ENCODE data around the gene KRTAP10-9.

KRTAP10-9 gene

DNA sequence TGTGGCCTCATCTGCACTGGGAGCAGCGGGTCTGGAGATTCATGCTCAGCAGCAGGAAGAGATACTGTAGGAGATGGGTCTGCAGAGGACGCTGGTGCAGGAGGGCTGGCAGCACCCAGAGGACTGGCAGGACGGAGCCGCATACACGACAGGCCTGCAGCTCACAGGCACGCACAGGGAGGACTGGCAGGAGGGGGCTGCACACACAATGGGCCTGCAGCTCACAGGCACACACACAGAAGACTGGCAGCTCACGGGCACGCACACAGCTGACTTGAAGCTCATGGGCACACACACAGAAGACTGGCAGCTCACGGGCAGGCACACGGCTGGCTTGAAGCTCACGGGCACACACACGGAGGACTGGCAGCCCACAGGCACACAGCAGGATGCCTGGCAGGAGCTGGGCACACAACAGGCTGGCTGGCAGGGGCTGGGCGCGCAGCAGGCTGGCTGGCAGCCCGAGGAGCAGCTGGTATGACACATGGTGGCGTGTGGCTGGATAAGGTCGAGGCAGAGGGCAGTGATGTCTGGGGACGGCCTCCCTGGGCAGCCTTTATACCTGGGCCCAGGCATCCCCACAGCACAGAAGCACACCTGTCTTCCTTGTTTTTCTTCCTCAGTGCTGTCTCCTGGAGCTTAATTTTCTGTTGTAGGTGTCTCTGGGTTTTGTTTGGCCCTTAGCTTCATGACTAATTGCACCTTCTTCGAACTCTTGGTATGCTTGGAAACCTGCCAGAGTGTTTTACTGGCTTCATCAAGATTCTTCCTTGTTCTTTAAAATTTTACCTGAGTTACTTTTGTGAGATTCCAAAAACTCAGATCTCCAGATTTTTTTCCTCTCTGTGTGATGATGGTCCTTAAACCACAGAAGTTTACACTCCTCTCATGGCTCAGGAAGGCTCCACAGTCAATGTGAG, 39.8 kb downstream of the KRTAP10-9 start, which contains the start of gene KRTAP12-2:
Gene KRTAP12-2, minus strand, starts transcription at position 527 of the 920 bp plus-strand sequence. Its CDS starts 41 bp downstream, at position 486.
- no peak for DNase-seq (ENCODE audit: low spot score)

DNA sequence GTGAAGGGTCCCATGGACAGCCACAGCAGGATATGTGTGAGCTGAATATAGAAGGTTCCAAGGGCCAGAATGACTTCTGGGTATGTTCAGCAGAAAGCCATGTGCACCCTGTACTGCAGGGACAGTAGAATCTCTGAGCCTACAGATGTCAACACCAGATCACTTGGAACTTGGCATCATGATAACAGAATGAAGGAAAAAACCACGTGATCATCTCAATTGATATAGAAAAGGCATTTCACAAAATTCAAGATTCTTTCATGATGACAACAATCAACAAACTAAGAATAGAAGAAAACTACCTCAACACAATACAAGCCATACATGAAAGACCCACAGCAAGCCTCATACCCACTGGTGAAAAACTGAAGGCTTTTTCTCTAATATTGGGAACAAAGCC, 40.7 kb downstream of the KRTAP10-9 start:
- DNase-seq (ENCODE audit: low spot score) = no peak

DNA sequence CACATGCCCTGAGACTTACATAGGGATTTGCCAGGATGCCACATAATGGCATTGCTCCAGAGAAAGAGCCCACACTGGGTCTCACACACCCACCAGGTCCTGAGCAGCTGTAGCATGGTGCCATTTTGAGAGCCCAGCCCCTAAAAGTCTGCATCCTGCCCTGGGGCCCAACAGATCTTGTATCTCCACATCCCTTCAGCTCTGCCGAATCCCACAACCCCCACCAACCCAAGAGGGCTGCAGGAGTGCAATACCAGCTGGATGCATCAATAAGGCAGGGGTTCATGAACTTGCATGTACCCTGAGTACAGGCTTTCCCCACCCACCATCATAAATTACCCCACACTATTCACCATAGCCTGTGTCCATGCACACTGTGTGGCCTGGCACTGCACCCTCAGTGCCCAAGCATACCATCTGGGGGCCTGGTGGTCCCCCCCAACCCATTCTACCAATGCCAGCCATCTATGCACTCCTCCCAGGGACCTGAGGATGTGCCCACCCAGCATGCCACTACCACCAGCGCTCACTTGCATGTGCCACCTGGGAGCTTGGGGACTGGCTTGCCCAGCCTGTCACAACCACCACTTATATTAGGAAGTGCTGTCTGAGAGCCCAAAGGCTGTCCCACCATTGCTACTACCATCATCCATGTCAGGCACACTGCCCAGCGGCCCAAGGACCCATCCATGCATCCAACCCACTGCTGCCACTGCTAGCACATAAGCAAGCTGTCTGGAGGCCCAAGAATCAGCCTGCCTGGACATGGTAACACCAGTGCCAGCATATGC, 43.9 kb downstream of the KRTAP10-9 start:
- DNase-seq (ENCODE audit: low spot score) = no peak

DNA sequence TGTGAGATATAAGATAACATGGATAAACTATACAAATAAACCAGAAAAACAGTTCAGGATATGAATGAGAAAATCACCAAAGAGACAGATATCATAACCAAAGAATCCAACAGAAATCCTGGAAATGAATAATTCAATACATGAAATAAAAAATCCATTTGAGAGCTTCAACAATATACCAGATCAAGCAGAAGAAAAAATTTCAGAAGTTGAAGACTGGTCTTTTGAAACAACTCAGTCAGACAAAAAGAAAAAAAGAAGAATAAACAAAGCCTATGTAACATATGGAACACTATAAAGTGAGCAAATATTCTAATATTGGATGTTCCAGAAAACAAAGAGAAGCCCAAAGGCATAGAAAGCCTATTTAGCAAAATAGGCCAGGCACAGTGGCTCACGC, 45.0 kb downstream of the KRTAP10-9 start:
- DNase-seq (ENCODE audit: low spot score) = no peak

DNA sequence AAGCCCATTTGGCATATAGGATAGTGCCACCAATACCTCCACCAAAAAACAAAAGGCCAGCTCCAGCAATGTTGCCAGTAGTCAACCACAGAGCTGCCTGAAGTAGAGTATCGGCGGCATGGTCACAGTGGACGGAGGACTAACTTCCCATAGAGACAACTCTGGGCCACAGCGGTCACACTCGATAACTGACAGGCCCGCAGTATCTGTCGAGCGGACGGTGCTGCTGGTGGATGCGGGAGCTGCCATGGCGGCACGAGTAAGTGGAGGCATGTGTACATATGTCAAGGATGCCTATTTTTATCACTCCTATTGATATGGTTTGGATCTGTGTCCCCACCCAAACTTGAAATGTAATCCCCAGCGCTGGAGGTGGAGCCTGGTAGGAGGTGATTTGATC, 51.0 kb downstream of the KRTAP10-9 start:
- DNase-seq (ENCODE audit: low spot score) = no peak

Measured in HuH-7 (cell line).